Endometrium (tissue), 2 donors: ENCODE data around the gene DNAH2.
A peak's percentile ranks its signal among the peaks of the same experiment; 100 is the strongest.
"Not testable (repeated sequence)": the region's sequence is repeated elsewhere in the genome, so short reads cannot be mapped to it uniquely, and the experiment has no call there.

Experiments used
- FAIRE-seq: peaks from 2 replicates; lab custom pipeline; 2012; peaks lifted over from hg19 to GRCh38; lab: Jason Lieb, UNC
- donor health status: control.
- donor health status: control.

Gene DNAH2

GRCh38 chr17:7852262-7852670 lies 134.7 kb downstream of the DNAH2 start:
- FAIRE-seq, result no peak

- FAIRE-seq, result no peak
Measured at GRCh38 chr17:7852919-7853690, 135.6 kb downstream of the DNAH2 start.

GRCh38 chr17:7853691-7854038 lies 136.1 kb downstream of the DNAH2 start:
- no peak for FAIRE-seq

- no peak for FAIRE-seq
Measured at GRCh38 chr17:7854078-7854777, 136.7 kb downstream of the DNAH2 start.

- no peak for FAIRE-seq
Measured at GRCh38 chr17:7854851-7855659, 137.5 kb downstream of the DNAH2 start, which contains the start of gene TMEM88. TSS of gene TMEM88 (plus strand) at chr17:7855066. CDS start at chr17:7855075, 9 bp downstream.

GRCh38 chr17:7855660-7856010 lies 138.1 kb downstream of the DNAH2 start:
- no peak for FAIRE-seq

GRCh38 chr17:7856011-7856810 lies 138.7 kb downstream of the DNAH2 start:
- no peak for FAIRE-seq

- peak; percentile 98 for FAIRE-seq
Measured at GRCh38 chr17:7856811-7857712, 139.5 kb downstream of the DNAH2 start, which contains the start of gene NAA38. TSS of gene NAA38 (minus strand) at chr17:7857559. CDS start at chr17:7857463, 96 bp downstream.

GRCh38 chr17:7857713-7858521 lies 140.4 kb downstream of the DNAH2 start, which contains the start of gene CYB5D1:
TSS of gene CYB5D1 (plus strand) at chr17:7858003. CDS start at chr17:7858135, 132 bp downstream.
- no peak for FAIRE-seq

GRCh38 chr17:7858522-7858810 lies 140.9 kb downstream of the DNAH2 start:
- FAIRE-seq, result no peak

- no peak for FAIRE-seq
Measured at GRCh38 chr17:7859028-7859427, 141.5 kb downstream of the DNAH2 start.

- peak; percentile 63 for FAIRE-seq
Measured at GRCh38 chr17:7862692-7863437, 145.3 kb downstream of the DNAH2 start.

GRCh38 chr17:7864384-7864783 lies 146.8 kb downstream of the DNAH2 start:
- FAIRE-seq, result not testable (repeated sequence)

GRCh38 chr17:7864995-7865650 lies 147.6 kb downstream of the DNAH2 start:
- FAIRE-seq, result no peak

GRCh38 chr17:7867881-7868329 lies 150.4 kb downstream of the DNAH2 start:
- FAIRE-seq, result no peak

- no peak for FAIRE-seq
Measured at GRCh38 chr17:7873051-7873450, 155.5 kb downstream of the DNAH2 start.

GRCh38 chr17:7875804-7876370 lies 158.3 kb downstream of the DNAH2 start:
- FAIRE-seq, result no peak

- FAIRE-seq, result peak; percentile 48
Measured at GRCh38 chr17:7878234-7878633, 160.7 kb downstream of the DNAH2 start.
